OCI-LY7 (cell line): ENCODE results near the gene RNF128. TPM values are rescaled to one million over a fixed set of nuclear protein-coding genes. Genes with fewer than 3 reads are reported as not detected.

Experiments
- BruUV-seq: library from RNA; stranded (reverse); fragments of 400-500 nt; replicated peaks from 2 replicates; lab custom pipeline; 2021; lab: Mats Ljungman, UMichigan
- CTCF ChIA-PET: fragments of 300-600 bp; sonication (Branson Sonifier 250); formaldehyde crosslinking; loops from one replicate; lab custom pipeline; 2022; ENCODE audit warnings: antibody characterized with exemption; ENCODE audit not compliant: unreplicated experiment; lab: Charles Lee
- POLR2A ChIA-PET: fragments of 300-600 bp; sonication (Branson Sonifier 250); formaldehyde crosslinking; loops from one replicate; lab custom pipeline; 2022; ENCODE audit warnings: antibody characterized with exemption; lab: Charles Lee
- DNase-seq: peaks from one replicate; pipeline ENCODE4 v3.0.0-alpha.2; 2015; ENCODE audit warnings: low spot score
- H2AFZ ChIP-seq: fragments of 200-600 bp; sonication (generic), shearing (Covaris generic); 2 replicates; pipeline ENCODE4 v1.6.1; 2014; ENCODE audit warnings: mild to moderate bottlenecking, antibody characterized with exemption, low read length, moderate library complexity
- H3K27ac ChIP-seq: fragments of 200-600 bp; sonication (generic); 2 replicates; pipeline ENCODE4 v1.5.1; 2014; ENCODE audit warnings: mixed run types, low read depth, mild to moderate bottlenecking, moderate library complexity, low read length, inconsistent platforms; ENCODE audit not compliant: poor library complexity, severe bottlenecking
- H3K36me3 ChIP-seq: fragments of 200-600 bp; sonication (generic); 2 replicates; pipeline ENCODE4 v1.6.1; 2014; ENCODE audit warnings: mild to moderate bottlenecking, antibody characterized with exemption, low read length, moderate library complexity, mixed read lengths; ENCODE audit not compliant: insufficient read depth
- H3K4me1 ChIP-seq: fragments of 200-600 bp; sonication (generic); 2 replicates; pipeline ENCODE4 v1.5.1; 2014; ENCODE audit warnings: mild to moderate bottlenecking, low read length; ENCODE audit not compliant: insufficient read depth, poor library complexity, severe bottlenecking
- H3K4me2 ChIP-seq: fragments of 200-600 bp; sonication (generic); 2 replicates; pipeline ENCODE4 v1.6.1; 2014; ENCODE audit warnings: mild to moderate bottlenecking, low read length
- H3K4me3 ChIP-seq: fragments of 200-600 bp; sonication (generic); 2 replicates; pipeline ENCODE4 v1.5.1; 2014; ENCODE audit warnings: mild to moderate bottlenecking, low read depth, low read length; ENCODE audit not compliant: poor library complexity, severe bottlenecking
- H3K79me2 ChIP-seq: fragments of 200-600 bp; sonication (generic); 2 replicates; pipeline ENCODE4 v1.6.1; 2016; ENCODE audit warnings: low read depth, mild to moderate bottlenecking, low read length, moderate library complexity, mixed read lengths; ENCODE audit not compliant: insufficient read depth
- H3K9me2 ChIP-seq: fragments of 200-600 bp; sonication (generic); 2 replicates; pipeline ENCODE4 v1.6.1; 2016; ENCODE audit warnings: mild to moderate bottlenecking, low read length, mixed read lengths; ENCODE audit not compliant: insufficient read depth
- H3K9me3 ChIP-seq: fragments of 200-600 bp; sonication (generic); 2 replicates; pipeline ENCODE4 v1.6.1; 2014; ENCODE audit warnings: mild to moderate bottlenecking, mixed run types, low read length, mixed read lengths
- H4K20me1 ChIP-seq: fragments of 200-600 bp; sonication (generic); 2 replicates; pipeline ENCODE4 v1.6.1; 2014; ENCODE audit warnings: mild to moderate bottlenecking, antibody characterized with exemption, low read length, moderate library complexity, mixed read lengths; ENCODE audit not compliant: insufficient read depth
- EZH2phosphoT487 ChIP-seq: fragments of 200-600 bp; sonication (generic); IDR thresholded peaks from 2 replicates; pipeline ENCODE4 v1.6.1; 2018; ENCODE audit warnings: low read depth, borderline replicate concordance, mild to moderate bottlenecking, mixed run types, antibody characterized with exemption, low read length, moderate library complexity, mixed read lengths
- intact Hi-C: fragments of 100-400 bp; cut with micrococcal nuclease; formaldehyde crosslinking; loops from one replicate; pipeline ENCODE4 v1.10.0; 2022; ENCODE audit not compliant: unreplicated experiment
- total RNA-seq, 2 experiments: library from RNA; depleted of rRNA in 1 of 2; stranded (reverse); fragments of >200 nt in 1 of 2; shearing (Covaris generic) in 1 of 2; gene quantifications; 2 replicates each; pipeline ENCODE4 v1.2.3, GENCODE V29; 2014 to 2022
- TF ChIP-seq, protein P1 (sequence below): fragments of 200-600 bp; sonication (generic); conservative IDR thresholded peaks from 2 replicates; pipeline ENCODE4 v1.5.1; 2014; ENCODE audit warnings: mild to moderate bottlenecking, antibody characterized with exemption, low read length, moderate library complexity, mixed read lengths

Gene RNF128
- total RNA-seq, 2 experiments from 2014 or later = not detected

DNA sequence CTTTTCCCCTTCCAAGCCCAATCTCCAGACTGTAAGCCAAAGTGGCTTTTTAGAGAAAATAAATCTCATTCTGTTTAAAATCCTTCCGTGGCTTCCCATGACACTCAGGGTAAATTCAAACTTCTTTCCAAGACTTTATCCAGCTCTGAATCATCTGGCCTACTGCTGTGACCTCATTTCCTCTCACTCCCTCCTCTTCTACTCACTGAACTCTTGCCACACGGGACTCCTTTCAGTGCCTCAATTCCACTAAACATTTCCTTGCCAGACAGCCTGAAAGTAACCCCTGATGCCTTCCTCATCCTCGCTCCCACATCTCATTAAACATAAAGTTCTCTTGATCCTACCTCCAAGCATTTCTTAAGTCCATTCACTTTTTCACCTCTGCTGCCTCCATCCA, 27.8 kb upstream of the RNF128 start:
- no peaks in the 10 kb centered on the region for H4K20me1 ChIP-seq
- H3K4me3 ChIP-seq = no peak overlapping the region
- H3K27ac ChIP-seq = no peak overlapping the region
- no peak overlapping the region for H2AFZ ChIP-seq
- H3K9me2 ChIP-seq = no peaks in the 10 kb centered on the region
- BruUV-seq = no TSS peak
- POLR2A ChIA-PET = interaction anchor here (0.5 kb wide), 2 partner anchors 51 to 293 kb away, joined by 3 read pairs; no protein-coding TSS in a partner anchor
- no peak for TF ChIP-seq EZH2phosphoT487
- TF ChIP-seq, protein P1, sequence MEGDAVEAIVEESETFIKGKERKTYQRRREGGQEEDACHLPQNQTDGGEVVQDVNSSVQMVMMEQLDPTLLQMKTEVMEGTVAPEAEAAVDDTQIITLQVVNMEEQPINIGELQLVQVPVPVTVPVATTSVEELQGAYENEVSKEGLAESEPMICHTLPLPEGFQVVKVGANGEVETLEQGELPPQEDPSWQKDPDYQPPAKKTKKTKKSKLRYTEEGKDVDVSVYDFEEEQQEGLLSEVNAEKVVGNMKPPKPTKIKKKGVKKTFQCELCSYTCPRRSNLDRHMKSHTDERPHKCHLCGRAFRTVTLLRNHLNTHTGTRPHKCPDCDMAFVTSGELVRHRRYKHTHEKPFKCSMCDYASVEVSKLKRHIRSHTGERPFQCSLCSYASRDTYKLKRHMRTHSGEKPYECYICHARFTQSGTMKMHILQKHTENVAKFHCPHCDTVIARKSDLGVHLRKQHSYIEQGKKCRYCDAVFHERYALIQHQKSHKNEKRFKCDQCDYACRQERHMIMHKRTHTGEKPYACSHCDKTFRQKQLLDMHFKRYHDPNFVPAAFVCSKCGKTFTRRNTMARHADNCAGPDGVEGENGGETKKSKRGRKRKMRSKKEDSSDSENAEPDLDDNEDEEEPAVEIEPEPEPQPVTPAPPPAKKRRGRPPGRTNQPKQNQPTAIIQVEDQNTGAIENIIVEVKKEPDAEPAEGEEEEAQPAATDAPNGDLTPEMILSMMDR = no peak
- no peaks in the 10 kb centered on the region for H3K79me2 ChIP-seq
- no peaks in the 10 kb centered on the region for H3K9me3 ChIP-seq
- no peaks in the 10 kb centered on the region for H3K4me1 ChIP-seq
- DNase-seq = no peak
- H3K36me3 ChIP-seq = no peaks in the 10 kb centered on the region
- intact Hi-C loops = no loop called here
- CTCF ChIA-PET = no interaction called here
- H3K4me2 ChIP-seq = no peak overlapping the region

DNA sequence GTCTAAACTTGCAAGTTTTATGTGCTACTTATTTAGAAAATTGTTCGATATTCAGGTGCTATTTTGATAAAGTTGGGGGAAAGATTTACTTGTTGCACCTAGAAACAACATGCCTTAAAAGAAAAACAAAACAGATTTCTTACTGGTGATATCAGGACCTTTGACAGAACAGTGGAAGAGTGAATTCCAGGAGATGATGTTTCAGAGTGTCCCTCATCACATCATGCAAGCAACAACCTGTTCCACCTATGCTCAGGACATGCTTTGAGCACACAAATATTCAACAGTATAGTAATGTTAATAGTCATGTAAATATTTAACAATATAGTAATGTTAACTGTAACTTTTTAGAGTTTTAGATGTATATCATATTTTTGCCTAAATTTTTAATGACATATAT, 23.9 kb upstream of the RNF128 start:
- Histone ChIP-seq H3K4me2 (no peak overlapping the region), H3K27ac (no peak overlapping the region), H2AFZ (no peak overlapping the region), H3K4me1 (no peaks in the 10 kb centered on the region), H3K9me2 (no peaks in the 10 kb centered on the region), H3K79me2 (no peaks in the 10 kb centered on the region), H3K4me3 (no peak overlapping the region), H3K9me3 (no peaks in the 10 kb centered on the region), H4K20me1 (no peaks in the 10 kb centered on the region), H3K36me3 (no peaks in the 10 kb centered on the region)
- ChIA-PET CTCF (no interaction called here), POLR2A (no interaction called here)
- TF ChIP-seq, protein P1 = no peak
- TF ChIP-seq EZH2phosphoT487 = no peak
- no TSS peak for BruUV-seq
- intact Hi-C loops = no loop called here
- no peak for DNase-seq

DNA sequence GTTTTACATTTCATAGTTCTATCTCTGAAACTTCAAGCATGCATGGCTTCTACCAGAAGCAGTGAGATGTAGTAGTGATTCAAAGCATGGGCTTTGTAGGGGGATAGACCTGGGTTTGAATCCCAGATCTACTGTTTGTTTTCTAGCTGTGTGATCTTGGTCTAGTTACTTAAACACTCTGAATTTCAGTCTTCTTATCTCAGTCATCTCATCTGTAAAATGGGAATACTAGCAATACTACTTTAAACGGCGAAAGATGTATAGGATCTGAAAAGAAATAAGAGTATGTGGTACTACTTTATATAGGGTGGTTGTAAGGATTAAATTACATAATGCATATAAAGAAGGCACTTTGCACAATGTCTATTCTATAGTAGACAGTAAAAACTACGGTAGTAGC, 20.0 kb upstream of the RNF128 start:
- H3K4me2 ChIP-seq = no peak overlapping the region
- ChIA-PET POLR2A (no interaction called here), CTCF (no interaction called here)
- no peaks in the 10 kb centered on the region for H3K36me3 ChIP-seq
- H2AFZ ChIP-seq = no peak overlapping the region
- TF ChIP-seq EZH2phosphoT487 = no peak
- TF ChIP-seq, protein P1 = no peak
- no peaks in the 10 kb centered on the region for H3K79me2 ChIP-seq
- H3K4me3 ChIP-seq = no peak overlapping the region
- no TSS peak for BruUV-seq
- intact Hi-C loops = no loop called here
- no peaks in the 10 kb centered on the region for H4K20me1 ChIP-seq
- no peak for DNase-seq
- no peaks in the 10 kb centered on the region for H3K9me2 ChIP-seq
- no peak overlapping the region for H3K27ac ChIP-seq
- no peaks in the 10 kb centered on the region for H3K9me3 ChIP-seq
- H3K4me1 ChIP-seq = no peaks in the 10 kb centered on the region
